ENCODE results near the gene KIAA0513. TPM values are rescaled to one million over a fixed set of nuclear protein-coding genes. Genes with fewer than 3 reads are reported as not detected.

The KIAA0513 gene
- total RNA-seq, 4 donors from 2014 or later: 17.7 to 52.0 (median 23.9) TPM

- no peak for TF ChIP-seq CTCF (IDR thresholded peaks at IDR 0.05)
- no peak for TF ChIP-seq POLR2A (IDR thresholded peaks at IDR 0.05)
- H3K36me3 ChIP-seq: peaks cover 0 to 7% (median 0%) of the 10 kb centered on the region in 3 donors
- H3K4me1 ChIP-seq: peaks cover 0 to 2% (median under 1%) of the 10 kb centered on the region in 4 donors
- no peaks in the 10 kb centered on the region for H3K27me3 ChIP-seq
- DNase-seq: no peak
- H3K9me3 ChIP-seq: no peaks in the 10 kb centered on the region
- H3K4me3 ChIP-seq: no peak overlapping the region
- H3K27ac ChIP-seq: no peak overlapping the region
Observed at GRCh38 chr16:85034591-85035433, 7.2 kb downstream of the KIAA0513 start.

DNA sequence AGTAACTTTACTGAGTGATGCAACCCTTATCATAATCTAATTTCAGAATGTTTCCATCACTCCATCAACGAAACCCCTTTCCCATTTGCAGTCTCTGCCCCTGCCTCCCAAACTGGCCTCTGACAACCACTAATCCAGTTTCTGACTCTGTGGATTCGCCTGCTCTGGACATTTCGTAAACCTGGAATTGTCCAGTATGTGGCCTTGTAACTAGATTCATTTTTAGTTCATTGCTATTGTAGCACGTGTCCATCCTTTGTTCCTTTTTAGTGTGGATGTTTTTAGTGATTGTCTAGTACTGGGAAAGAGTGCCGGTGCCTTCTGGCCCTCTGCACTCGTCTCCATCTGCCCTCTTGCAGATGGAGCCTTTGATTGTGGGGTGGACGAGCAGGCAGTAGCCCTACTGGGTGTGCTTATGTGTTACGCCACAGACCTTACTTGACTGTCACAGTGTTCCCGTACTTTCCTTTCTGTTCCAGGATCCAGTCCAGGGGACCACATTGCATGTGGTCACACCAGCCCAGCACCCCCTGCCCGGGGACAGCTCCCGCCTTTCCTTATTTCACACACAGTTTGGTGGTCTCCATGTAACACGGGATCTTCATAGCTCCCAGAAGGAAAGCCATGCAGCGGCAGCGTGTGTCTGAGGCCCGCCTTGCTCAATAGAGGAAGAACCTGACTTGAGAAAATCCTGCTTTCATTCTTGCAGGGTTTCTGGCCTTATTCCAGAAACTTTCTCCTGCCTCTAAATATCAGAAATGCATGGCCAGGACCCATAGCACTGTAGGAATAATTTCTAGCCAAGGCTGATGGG lies 8.8 kb downstream of the KIAA0513 start:
- Histone ChIP-seq H3K9me3 (no peaks in the 10 kb centered on the region), H3K27ac (peak overlapping the region in 1 of 4 donors; percentile 40), H3K4me3 (no peak overlapping the region), H3K36me3 (peaks cover 0 to 7% (median 0%) of the 10 kb centered on the region in 3 donors), H3K4me1 (no peaks in the 10 kb centered on the region), H3K27me3 (no peaks in the 10 kb centered on the region)
- no peak for DNase-seq
- TF ChIP-seq POLR2A (IDR thresholded peaks at IDR 0.05): no peak
- no peak for TF ChIP-seq CTCF (IDR thresholded peaks at IDR 0.05)

GRCh38 chr16:85037050-85037410 lies 9.4 kb downstream of the KIAA0513 start:
- no peak for DNase-seq
- H3K27ac ChIP-seq: no peak overlapping the region
- no peaks in the 10 kb centered on the region for H3K9me3 ChIP-seq
- H3K36me3 ChIP-seq: peaks cover 0 to 7% (median 0%) of the 10 kb centered on the region in 3 donors
- TF ChIP-seq POLR2A (IDR thresholded peaks at IDR 0.05) (no peak), CTCF (IDR thresholded peaks at IDR 0.05) (no peak)
- H3K4me1 ChIP-seq: no peaks in the 10 kb centered on the region
- H3K4me3 ChIP-seq: no peak overlapping the region
- H3K27me3 ChIP-seq: no peaks in the 10 kb centered on the region

DNA sequence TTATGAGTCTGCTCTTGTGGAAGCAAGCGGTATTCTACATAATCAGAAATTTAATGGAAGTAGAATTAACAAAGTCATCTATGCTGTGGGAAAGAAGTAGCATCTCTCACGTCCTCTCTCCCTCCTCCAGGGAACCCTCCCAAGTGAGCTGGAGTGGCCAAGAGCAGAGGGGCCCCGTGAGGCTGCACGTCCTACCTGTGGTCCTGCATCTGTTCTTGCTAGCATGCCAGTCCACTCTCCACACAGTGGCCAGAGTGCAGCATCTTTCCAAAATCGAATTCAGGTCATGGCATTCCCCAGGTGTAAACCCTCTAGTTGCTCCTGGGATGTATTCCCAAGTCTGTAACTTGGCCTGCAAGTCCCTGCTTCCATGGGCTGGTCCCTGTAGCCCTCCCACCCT lies 10.1 kb downstream of the KIAA0513 start:
- H3K4me3 ChIP-seq: no peak overlapping the region
- H3K9me3 ChIP-seq: no peaks in the 10 kb centered on the region
- TF ChIP-seq POLR2A (IDR thresholded peaks at IDR 0.05) (no peak), CTCF (IDR thresholded peaks at IDR 0.05) (no peak)
- no peak overlapping the region for H3K27ac ChIP-seq
- DNase-seq: no peak
- no peaks in the 10 kb centered on the region for H3K27me3 ChIP-seq
- H3K36me3 ChIP-seq: peaks cover 0 to 7% (median 0%) of the 10 kb centered on the region in 3 donors
- H3K4me1 ChIP-seq: no peaks in the 10 kb centered on the region

- TF ChIP-seq POLR2A (IDR thresholded peaks at IDR 0.05) (no peak), CTCF (IDR thresholded peaks at IDR 0.05) (no peak)
- no peak for DNase-seq
- Histone ChIP-seq H3K4me3 (no peak overlapping the region), H3K27ac (no peak overlapping the region), H3K27me3 (no peaks in the 10 kb centered on the region), H3K36me3 (no peaks in the 10 kb centered on the region), H3K4me1 (no peaks in the 10 kb centered on the region), H3K9me3 (no peaks in the 10 kb centered on the region)
Observed at GRCh38 chr16:85040685-85041084, 13.1 kb downstream of the KIAA0513 start.

All from Peyer's patch (tissue), 4 donors.